Thyroid gland (tissue), 4 donors: ENCODE measurements around the gene IVD. TPM values are rescaled to one million over a fixed set of nuclear protein-coding genes. Genes with fewer than 3 reads are reported as not detected.

Source experiments
- DNase-seq, 2 donors: peaks; one replicate each; pipeline ENCODE4 v3.0.0-alpha.2; 2019
- H3K27ac ChIP-seq, 3 donors: fragments of 200-600 bp; sonication (generic); 1 replicate in 2 of 3; 2 replicates in 1 of 3; pipeline ENCODE4 v1.5.1; 2016 to 2019; ENCODE audit warnings: mild to moderate bottlenecking in 1 of 3, moderate library complexity in 1 of 3
- H3K27me3 ChIP-seq: fragments of 200-600 bp; sonication (generic); one replicate; pipeline ENCODE4 v1.5.1; 2019
- H3K36me3 ChIP-seq, 2 donors: fragments of 200-600 bp; sonication (generic); one replicate each; pipeline ENCODE4 v1.5.1; 2016 to 2019
- H3K4me1 ChIP-seq, 2 donors: fragments of 200-600 bp; sonication (generic); one replicate each; pipeline ENCODE4 v1.5.1; 2017 to 2019
- H3K4me3 ChIP-seq, 3 donors: fragments of 200-600 bp; sonication (generic); replicated peaks in 1 of 3; 1 replicate in 2 of 3; 2 replicates in 1 of 3; pipeline ENCODE4 v1.5.1; 2016; ENCODE audit warnings: mild to moderate bottlenecking in 1 of 3
- H3K9me3 ChIP-seq: fragments of 200-600 bp; sonication (generic); one replicate; pipeline ENCODE4 v1.5.1; 2017
- CTCF ChIP-seq, 6 experiments: fragments of 200-600 bp in 3 of 6; fragments of 450-650 bp in 3 of 6; sonication (generic) in 3 of 6; IDR thresholded peaks; one replicate each; pipeline ENCODE4 v1.5.1; 2016 to 2019; ENCODE audit warnings: antibody characterized with exemption in 6 of 6, mild to moderate bottlenecking in 2 of 6, inconsistent platforms in 1 of 6, moderate library complexity in 1 of 6
- POLR2A ChIP-seq, 2 donors: fragments of 450-650 bp; IDR thresholded peaks; one replicate each; pipeline ENCODE4 v1.6.1; 2017; ENCODE audit warnings: antibody characterized with exemption in 2 of 2, mild to moderate bottlenecking in 2 of 2, moderate library complexity in 1 of 2
- WGBS, 2 donors: methylation state at CpG; one replicate each; pipeline ENCODE4 v1.1.5; 2017; 5-methylcytosine and 5-hydroxymethylcytosine counted together
- intact Hi-C: fragments of 100-400 bp; cut with DNase I; formaldehyde crosslinking; loops from one replicate; pipeline ENCODE4 v1.15.1; 2023
- total RNA-seq, 4 donors: library from RNA; depleted of rRNA; stranded (reverse); fragments of >200 nt; gene quantifications; one replicate each; pipeline ENCODE4 v1.2.3, GENCODE V29; 2016

Gene IVD
- total RNA-seq, 4 donors from 2014 or later: 393 to 723 (median 539) TPM

GRCh38 chr15:40358471-40359353 lies 46.9 kb upstream of the IVD start:
- peak in 1 of 2 donors; percentile 36 for DNase-seq
- Histone ChIP-seq H3K27me3 (no peaks in the 10 kb centered on the region), H3K27ac (no peak overlapping the region), H3K4me1 (peaks cover 8 to 13% of the 10 kb centered on the region in 2 donors), H3K36me3 (no peaks in the 10 kb centered on the region), H3K4me3 (peak overlapping the region in 1 of 3 donors; percentile 37), H3K9me3 (no peaks in the 10 kb centered on the region)
- no peak for TF ChIP-seq CTCF (IDR thresholded peaks at IDR 0.05)
- TF ChIP-seq POLR2A (IDR thresholded peaks at IDR 0.05): no peak
- 12 to 15% methylated on average over 29 of the region's 31 CpGs for WGBS, 2 donors
- intact Hi-C loops: loop anchor here (5.0 kb wide), 1 partner anchor 76 kb away; the partner anchor contains the start of gene ANKRD63

GRCh38 chr15:40360015-40360414 lies 45.6 kb upstream of the IVD start:
- 93 to 95% methylated on average over 4 of the region's 4 CpGs for WGBS, 2 donors
- DNase-seq: no peak
- intact Hi-C loops: loop anchor here (10.0 kb wide), 1 partner anchor 65 kb away; no protein-coding TSS in a partner anchor
- Histone ChIP-seq H3K9me3 (no peaks in the 10 kb centered on the region), H3K36me3 (no peaks in the 10 kb centered on the region), H3K4me1 (peaks cover 8 to 13% of the 10 kb centered on the region in 2 donors), H3K27me3 (no peaks in the 10 kb centered on the region), H3K4me3 (no peak overlapping the region), H3K27ac (no peak overlapping the region)
- TF ChIP-seq POLR2A (IDR thresholded peaks at IDR 0.05): no peak
- no peak for TF ChIP-seq CTCF (IDR thresholded peaks at IDR 0.05)

GRCh38 chr15:40361640-40362039 lies 44.0 kb upstream of the IVD start:
- no peak for DNase-seq
- H3K27me3 ChIP-seq: no peaks in the 10 kb centered on the region
- TF ChIP-seq POLR2A (IDR thresholded peaks at IDR 0.05) (no peak), CTCF (IDR thresholded peaks at IDR 0.05) (no peak)

GRCh38 chr15:40363611-40364010 lies 42.0 kb upstream of the IVD start:
- no peaks in the 10 kb centered on the region for H3K27me3 ChIP-seq
- intact Hi-C loops: loop anchor here (10.0 kb wide), 1 partner anchor 61 kb away; no protein-coding TSS in a partner anchor

More at GRCh38 chr15:40361640-40362039, 44.0 kb upstream of the IVD start:
- Histone ChIP-seq H3K36me3 (no peaks in the 10 kb centered on the region), H3K4me3 (no peak overlapping the region), H3K27ac (no peak overlapping the region), H3K4me1 (peaks cover 8 to 14% of the 10 kb centered on the region in 2 donors), H3K9me3 (no peaks in the 10 kb centered on the region)
- intact Hi-C loops: loop anchor here (10.0 kb wide), 1 partner anchor 63 kb away; no protein-coding TSS in a partner anchor
- WGBS, 2 donors: 85 to 93% methylated on average over 2 of the region's 2 CpGs

More at GRCh38 chr15:40363611-40364010, 42.0 kb upstream of the IVD start:
- DNase-seq: no peak
- peaks cover 13 to 19% of the 10 kb centered on the region in 2 donors for H3K4me1 ChIP-seq
- H3K4me3 ChIP-seq: no peak overlapping the region
- no peaks in the 10 kb centered on the region for H3K36me3 ChIP-seq
- no peaks in the 10 kb centered on the region for H3K9me3 ChIP-seq
- TF ChIP-seq CTCF (IDR thresholded peaks at IDR 0.05) (no peak), POLR2A (IDR thresholded peaks at IDR 0.05) (no peak)
- no peak overlapping the region for H3K27ac ChIP-seq
- 90 to 95% methylated on average over 6 to 8 of the region's 8 CpGs for WGBS, 2 donors
